Measurements from ENCODE around the gene ARID4B. TPM values are rescaled to one million over a fixed set of nuclear protein-coding genes. Genes with fewer than 3 reads are reported as not detected.
"Not testable (repeated sequence)": the region's sequence is repeated elsewhere in the genome, so short reads cannot be mapped to it uniquely, and the experiment has no call there.

ARID4B gene
- total and polyA plus RNA-seq, 7 experiments from 2014 or later: 60.8 to 124 (median 86.3) TPM

DNA sequence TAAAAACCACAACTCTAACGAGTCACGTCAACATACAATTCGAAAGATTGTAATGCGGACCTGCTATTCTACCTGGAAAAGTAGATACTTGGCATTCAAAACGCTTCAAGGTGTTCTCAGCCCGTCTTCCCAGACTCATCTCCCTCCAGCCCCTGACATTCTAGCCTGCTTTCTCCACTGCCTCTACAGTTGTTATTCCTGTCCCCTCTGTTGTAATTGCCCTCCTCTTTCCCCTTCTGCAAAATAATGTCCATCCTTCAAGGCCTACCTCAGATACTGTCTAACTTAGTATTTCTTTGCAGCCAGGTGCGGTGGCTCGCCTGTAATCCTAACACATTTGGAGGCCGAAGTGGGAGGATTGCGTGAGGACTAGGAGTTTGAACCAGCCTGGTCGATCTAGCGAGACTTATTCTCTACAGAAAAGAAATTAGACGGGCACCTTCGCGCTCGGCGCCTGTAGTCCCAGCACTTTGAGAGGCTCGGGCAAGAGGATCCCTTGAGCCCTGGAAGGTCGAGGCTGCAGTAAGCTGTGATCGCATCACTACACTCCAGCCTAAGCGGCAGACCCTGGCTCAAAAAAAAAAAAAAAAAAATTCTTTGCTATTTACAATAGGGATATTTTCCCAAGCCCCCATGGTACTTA is 166.2 kb downstream of the ARID4B start:
- H3K4me3 ChIP-seq (ENCODE audit: low read length): peak overlapping the region; percentile 92
- Mint-ChIP-seq H3K4me1 (peaks cover 8 to 30% (median 17%) of the 10 kb centered on the region in 7 donors), H3K36me3 (peaks cover 0 to 17% (median 5%) of the 10 kb centered on the region in 5 donors), H3K27ac (peak overlapping the region; percentile 97 to 100 (median 99)), H3K9me3 (peaks cover 0 to 10% (median 0%) of the 10 kb centered on the region in 11 donors), H3K27me3 (no peaks in the 10 kb centered on the region), H3K4me3 (peak overlapping the region in 8 of 10 donors; percentile 96 to 100 (median 98))
- H3K36me3 ChIP-seq (ENCODE audit: control insufficient read depth in 2 of 3, insufficient read depth in 3 of 3, low read length in 3 of 3): peaks cover 8 to 25% (median 14%) of the 10 kb centered on the region in 3 experiments
- no peak for DNase-seq
- H3K27ac ChIP-seq (ENCODE audit: low read depth, low read length): peak overlapping the region; percentile 86
- peaks cover 23 to 32% of the 10 kb centered on the region in 2 donors for H3K4me1 ChIP-seq (ENCODE audit: control insufficient read depth in 2 of 2, insufficient read depth in 2 of 2, low read length in 2 of 2)
- POLR2A ChIA-PET: interaction anchor here (0.6 to 5.5 kb wide), 21 partner anchors 10 to 684 kb away, joined by 3 to 54 read pairs (median 4); partner anchors contain the start of gene TOMM20
- intact Hi-C loops (cut with micrococcal nuclease): loop anchor here (1.0 to 5.0 kb wide), 13 partner anchors 34 to 789 kb away; partner anchors contain the start of genes ARID4B (in 2 of the 2), B3GALNT2 (in 2 of the 2), GGPS1 (in 2 of the 2) and TOMM20 (in 2 of the 2)
- no peaks in the 10 kb centered on the region for H3K9me3 ChIP-seq (ENCODE audit: control insufficient read depth in 2 of 3, low read length in 3 of 3)
- no peaks in the 10 kb centered on the region for H3K27me3 ChIP-seq (ENCODE audit: control insufficient read depth in 2 of 2, insufficient read depth in 2 of 2, low read length in 2 of 2)
- CTCF ChIA-PET: interaction anchor here (1.0 to 1.4 kb wide), 2 partner anchors 56 to 255 kb away, joined by 4 read pairs; no protein-coding TSS in a partner anchor
- no peak for ATAC-seq

DNA sequence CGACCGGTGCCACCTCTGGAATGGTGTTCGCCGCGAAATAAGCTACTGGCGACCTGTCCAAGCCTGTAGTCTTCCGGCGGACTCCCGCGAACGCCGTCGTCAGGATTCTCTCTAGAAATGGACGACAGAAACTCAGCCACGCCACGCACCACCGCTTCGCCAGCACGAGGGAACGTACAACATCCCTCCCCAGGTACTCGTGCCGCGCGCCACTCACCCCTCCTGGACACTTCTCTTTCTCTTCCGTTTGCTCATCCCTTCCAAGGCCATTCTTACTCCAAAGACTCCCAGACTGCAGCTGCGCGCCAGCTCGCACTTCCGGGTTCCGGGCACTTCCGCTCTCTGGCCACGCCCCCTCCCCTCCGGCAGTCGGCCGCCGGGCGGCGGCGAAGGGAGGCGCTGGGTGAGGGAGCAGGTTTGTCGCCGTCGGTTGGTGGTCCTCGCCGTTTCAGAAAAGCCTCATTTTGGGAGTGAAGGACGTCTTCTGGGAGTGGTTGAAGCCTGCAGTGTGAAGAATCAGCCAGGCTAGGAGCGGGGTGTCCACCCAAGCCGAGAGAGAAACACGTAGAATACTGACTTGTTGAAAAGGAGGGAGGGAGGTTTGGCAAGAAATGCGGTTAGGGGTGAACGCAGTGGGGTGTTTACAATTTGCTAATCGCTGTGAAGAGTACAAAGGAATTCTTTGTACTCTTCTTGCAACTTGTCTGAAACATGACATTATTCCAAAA is 166.9 kb downstream of the ARID4B start, which contains the start of gene RBM34:
Gene RBM34, minus strand, starts transcription at position 294 of the 728 bp plus-strand sequence. Its CDS starts 24 bp downstream, at position 270.
- peak; percentile 87 to 95 (median 91) for DNase-seq
- H3K27ac Mint-ChIP-seq: peak within 1 kb of the TSS; percentile 97 to 100 (median 99)
- no peaks in the 10 kb centered on the region for H3K27me3 Mint-ChIP-seq
- no peaks in the 10 kb centered on the region for H3K27me3 ChIP-seq (ENCODE audit: control insufficient read depth in 2 of 2, insufficient read depth in 2 of 2, low read length in 2 of 2)
- H3K4me3 Mint-ChIP-seq: peak within 1 kb of the TSS in 8 of 10 donors; percentile 96 to 100 (median 98)
- peaks cover 0 to 10% (median 0%) of the 10 kb centered on the region in 11 donors for H3K9me3 Mint-ChIP-seq
- peaks cover 0 to 17% (median 5%) of the 10 kb centered on the region in 5 donors for H3K36me3 Mint-ChIP-seq
- ChIA-PET CTCF (interaction anchor here (0.5 to 1.4 kb wide), 4 partner anchors 32 to 159 kb away, joined by 3 to 4 read pairs (median 4); partner anchors contain the start of gene TOMM20), POLR2A (interaction anchor here (0.6 to 5.5 kb wide), 29 partner anchors 11 to 755 kb away, joined by 3 to 54 read pairs (median 4); partner anchors contain the start of genes ARID4B, GGPS1, TBCE and TOMM20)
- H3K36me3 ChIP-seq (ENCODE audit: control insufficient read depth in 2 of 3, insufficient read depth in 3 of 3, low read length in 3 of 3): peaks cover 8 to 31% (median 18%) of the 10 kb centered on the region in 3 experiments
- H3K27ac ChIP-seq (ENCODE audit: low read depth, low read length): peak within 1 kb of the TSS; percentile 86
- intact Hi-C loops (cut with micrococcal nuclease): loop anchor here (1.0 to 5.0 kb wide), 13 partner anchors 33 to 788 kb away; partner anchors contain the start of genes ARID4B (in 2 of the 2), B3GALNT2 (in 2 of the 2), GGPS1 (in 2 of the 2) and TOMM20 (in 2 of the 2)
- peaks cover 30 to 33% of the 10 kb centered on the region in 2 donors for H3K4me1 ChIP-seq (ENCODE audit: control insufficient read depth in 2 of 2, insufficient read depth in 2 of 2, low read length in 2 of 2)
- peaks cover 8 to 30% (median 17%) of the 10 kb centered on the region in 7 donors for H3K4me1 Mint-ChIP-seq
- H3K4me3 ChIP-seq (ENCODE audit: low read length): peak within 1 kb of the TSS; percentile 92
- no peaks in the 10 kb centered on the region for H3K9me3 ChIP-seq (ENCODE audit: control insufficient read depth in 2 of 3, low read length in 3 of 3)
- ATAC-seq: peak; percentile 96

DNA sequence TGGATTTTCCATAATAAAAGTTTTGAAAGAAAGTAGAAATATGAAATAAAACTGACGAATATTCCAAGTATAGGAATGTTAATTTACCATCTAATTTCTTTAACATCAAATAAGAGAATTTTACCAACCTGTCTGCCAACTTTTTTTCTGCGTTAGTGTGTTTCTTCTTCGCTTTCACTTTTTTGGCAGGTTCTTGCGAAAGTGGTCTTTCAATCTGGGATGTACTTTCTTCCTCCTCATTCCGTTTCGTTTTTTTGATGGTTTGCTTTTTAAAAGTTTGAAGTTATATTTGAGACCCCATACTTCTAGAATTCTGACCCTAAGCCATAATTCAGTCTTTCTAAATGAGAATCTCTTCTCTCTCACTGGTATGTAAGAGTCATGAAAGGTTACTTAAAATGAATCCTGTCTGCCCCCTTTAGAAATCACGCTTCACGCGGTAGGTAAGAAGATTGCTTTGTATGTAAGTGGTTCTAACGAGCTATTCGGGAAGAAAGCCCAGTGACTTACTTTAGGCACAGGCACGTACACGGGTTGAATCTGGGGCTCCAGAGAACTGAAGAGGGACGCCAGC is 167.5 kb downstream of the ARID4B start:
- peak overlapping the region; percentile 86 for H3K27ac ChIP-seq (ENCODE audit: low read depth, low read length)
- H3K4me3 Mint-ChIP-seq: peak overlapping the region in 8 of 10 donors; percentile 96 to 100 (median 98)
- H3K27ac Mint-ChIP-seq: peak overlapping the region; percentile 97 to 100 (median 99)
- H3K9me3 Mint-ChIP-seq: peaks cover 0 to 10% (median 0%) of the 10 kb centered on the region in 11 donors
- no peaks in the 10 kb centered on the region for H3K27me3 ChIP-seq (ENCODE audit: control insufficient read depth in 2 of 2, insufficient read depth in 2 of 2, low read length in 2 of 2)
- CTCF ChIA-PET: interaction anchor here (0.5 to 1.4 kb wide), 5 partner anchors 32 to 159 kb away, joined by 3 to 4 read pairs (median 3); partner anchors contain the start of gene TOMM20
- no peaks in the 10 kb centered on the region for H3K27me3 Mint-ChIP-seq
- peaks cover 8 to 33% (median 18%) of the 10 kb centered on the region in 3 experiments for H3K36me3 ChIP-seq (ENCODE audit: control insufficient read depth in 2 of 3, insufficient read depth in 3 of 3, low read length in 3 of 3)
- no peaks in the 10 kb centered on the region for H3K9me3 ChIP-seq (ENCODE audit: control insufficient read depth in 2 of 3, low read length in 3 of 3)
- peaks cover 31 to 33% of the 10 kb centered on the region in 2 donors for H3K4me1 ChIP-seq (ENCODE audit: control insufficient read depth in 2 of 2, insufficient read depth in 2 of 2, low read length in 2 of 2)
- ATAC-seq (peak; percentile 70), DNase-seq (peak in 3 of 9 donors; percentile 50 to 76 (median 74))
- H3K4me1 Mint-ChIP-seq: peaks cover 8 to 30% (median 17%) of the 10 kb centered on the region in 7 donors
- H3K36me3 Mint-ChIP-seq: peaks cover 0 to 17% (median 5%) of the 10 kb centered on the region in 5 donors
- intact Hi-C loops (cut with micrococcal nuclease): loop anchor here (1.0 to 5.0 kb wide), 7 partner anchors 56 to 788 kb away; partner anchors contain the start of genes B3GALNT2 (in 1 of the 2), COA6 (in 1 of the 2), IRF2BP2 (in 1 of the 2) and TBCE (in 1 of the 2)
- H3K4me3 ChIP-seq (ENCODE audit: low read length): peak overlapping the region; percentile 92
- POLR2A ChIA-PET: interaction anchor here (0.6 to 5.5 kb wide), 29 partner anchors 10 to 755 kb away, joined by 3 to 54 read pairs (median 4); partner anchors contain the start of genes ARID4B, GGPS1, TBCE and TOMM20

DNA sequence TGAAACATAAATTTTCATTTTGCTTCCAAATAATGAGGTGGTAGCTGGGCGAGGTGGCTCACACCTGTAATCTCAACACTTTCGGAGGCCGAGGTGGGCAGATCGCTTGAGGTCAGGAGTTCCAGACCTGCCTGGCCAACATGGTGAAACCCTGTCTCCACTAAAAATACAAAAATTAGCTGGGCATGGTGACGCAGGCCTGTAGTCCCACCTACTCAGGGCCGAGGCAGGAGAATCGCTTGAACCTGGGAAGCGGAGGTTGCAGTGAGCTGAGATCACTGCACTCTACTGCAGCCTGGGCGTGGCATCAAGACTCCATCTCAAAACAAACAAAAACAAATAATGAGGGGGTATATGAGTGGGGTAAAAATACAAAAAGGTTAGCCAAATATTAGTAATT is 168.0 kb downstream of the ARID4B start:
- ATAC-seq; H3K27me3 Mint-ChIP-seq; H3K9me3 Mint-ChIP-seq; DNase-seq; H3K27me3 ChIP-seq (ENCODE audit: control insufficient read depth in 2 of 2, insufficient read depth in 2 of 2, low read length in 2 of 2); CTCF ChIA-PET; H3K9me3 ChIP-seq (ENCODE audit: control insufficient read depth in 2 of 3, low read length in 3 of 3): not testable (repeated sequence)
- peaks cover 31 to 33% of the 10 kb centered on the region in 2 donors for H3K4me1 ChIP-seq (ENCODE audit: control insufficient read depth in 2 of 2, insufficient read depth in 2 of 2, low read length in 2 of 2)
- POLR2A ChIA-PET: interaction anchor here (1.8 to 5.5 kb wide), 4 partner anchors 14 to 52 kb away, joined by 5 to 54 read pairs (median 20); partner anchors contain the start of gene TOMM20
- H3K36me3 ChIP-seq (ENCODE audit: control insufficient read depth in 2 of 3, insufficient read depth in 3 of 3, low read length in 3 of 3): peaks cover 8 to 38% (median 18%) of the 10 kb centered on the region in 3 experiments
- H3K4me3 Mint-ChIP-seq: peak overlapping the region in 8 of 10 donors; percentile 96 to 100 (median 98)
- intact Hi-C loops (cut with micrococcal nuclease): loop anchor here (1.0 to 5.0 kb wide), 7 partner anchors 56 to 787 kb away; partner anchors contain the start of genes B3GALNT2 (in 1 of the 2), COA6 (in 1 of the 2), IRF2BP2 (in 1 of the 2) and TBCE (in 1 of the 2)
- peak overlapping the region; percentile 73 to 100 (median 99) for H3K27ac Mint-ChIP-seq
- peak overlapping the region; percentile 86 for H3K27ac ChIP-seq (ENCODE audit: low read depth, low read length)
- peak overlapping the region; percentile 92 for H3K4me3 ChIP-seq (ENCODE audit: low read length)
- H3K4me1 Mint-ChIP-seq: peaks cover 8 to 33% (median 19%) of the 10 kb centered on the region in 7 donors
- H3K36me3 Mint-ChIP-seq: peaks cover 0 to 18% (median 6%) of the 10 kb centered on the region in 5 donors

DNA sequence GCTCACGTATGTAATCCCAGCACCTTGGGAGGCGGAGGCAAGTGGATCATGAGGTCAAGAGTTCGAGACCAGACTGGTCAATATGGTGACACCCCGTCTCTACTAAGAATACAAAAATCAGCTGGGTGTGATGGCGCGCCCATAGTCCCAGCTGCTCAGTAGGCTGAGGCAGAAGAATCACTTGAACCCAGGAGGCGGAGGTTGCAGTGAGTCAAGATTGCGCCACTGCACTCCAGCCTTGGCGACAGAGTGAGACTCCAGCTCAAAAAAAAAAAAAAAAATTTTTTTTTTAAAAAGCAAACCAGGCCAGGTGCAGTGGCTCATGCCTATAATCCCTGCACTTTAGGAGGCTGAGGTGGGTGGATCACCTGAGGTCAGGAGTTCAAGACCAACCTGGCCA is 168.7 kb downstream of the ARID4B start:
- Histone ChIP-seq H3K4me1 (ENCODE audit: control insufficient read depth in 2 of 2, insufficient read depth in 2 of 2, low read length in 2 of 2) (peaks cover 31 to 35% of the 10 kb centered on the region in 2 donors), H3K36me3 (ENCODE audit: control insufficient read depth in 2 of 3, insufficient read depth in 3 of 3, low read length in 3 of 3) (peaks cover 8 to 45% (median 18%) of the 10 kb centered on the region in 3 experiments)
- H3K9me3 Mint-ChIP-seq; H3K27me3 ChIP-seq (ENCODE audit: control insufficient read depth in 2 of 2, insufficient read depth in 2 of 2, low read length in 2 of 2); H3K9me3 ChIP-seq (ENCODE audit: control insufficient read depth in 2 of 3, low read length in 3 of 3); ATAC-seq; intact Hi-C loops (cut with micrococcal nuclease); H3K27ac ChIP-seq (ENCODE audit: low read depth, low read length); H3K27me3 Mint-ChIP-seq; DNase-seq; H3K4me3 ChIP-seq (ENCODE audit: low read length): not testable (repeated sequence)
- ChIA-PET POLR2A (interaction anchor here (0.6 to 5.5 kb wide), 4 partner anchors 13 to 781 kb away, joined by 3 to 54 read pairs (median 16); partner anchors contain the start of gene TOMM20), CTCF (interaction anchor here (0.7 kb wide), 1 partner anchor 157 kb away, joined by 3 read pairs; no protein-coding TSS in a partner anchor)
- Mint-ChIP-seq H3K4me3 (peak overlapping the region in 7 of 10 donors; percentile 57 to 98 (median 96)), H3K4me1 (peaks cover 8 to 39% (median 25%) of the 10 kb centered on the region in 7 donors), H3K27ac (peak overlapping the region in 2 of 9 donors; percentile 6 to 98), H3K36me3 (peaks cover 0 to 20% (median 12%) of the 10 kb centered on the region in 5 donors)

Data from naive thymus-derived CD4-positive, alpha-beta T cell (primary cell).